HCT116 (cell line): ENCODE measurements around the gene GJC3. TPM values are rescaled to one million over a fixed set of nuclear protein-coding genes. Genes with fewer than 3 reads are reported as not detected.

ENCODE experiments used
- ATAC-seq: fragments of 200-7000 bp; cut with Tn5 transposase; 2 replicates; pipeline ENCODE4 v1.9.1; 2020; ENCODE audit warnings: mild to moderate bottlenecking, moderate library complexity
- BruUV-seq: library from RNA; stranded (reverse); fragments of 400-500 nt; replicated peaks from 2 replicates; lab custom pipeline; 2021; lab: Mats Ljungman, UMichigan
- CTCF ChIA-PET: fragments of 300-600 bp; sonication (Branson Sonifier 250); formaldehyde crosslinking; loops from one replicate; lab custom pipeline; 2021; ENCODE audit warnings: antibody characterized with exemption; lab: Charles Lee
- POLR2A ChIA-PET: fragments of 300-600, 350-600 bp; sonication (Branson Sonifier 250); formaldehyde crosslinking; loops from one replicate; lab custom pipeline; 2021; ENCODE audit warnings: antibody characterized with exemption; lab: Charles Lee
- RAD21 ChIA-PET, 2 experiments: fragments of 300-600 bp; sonication (Branson Sonifier 250); formaldehyde crosslinking; loops; one replicate each; lab custom pipeline; 2023; ENCODE audit warnings: low total read pairs in 2 of 2; ENCODE audit not compliant: uncharacterized antibody in 2 of 2, unreplicated experiment in 2 of 2, low non-redundant PET in 1 of 2; lab: Charles Lee
- DNase-seq: peaks from one replicate; pipeline ENCODE4 v3.0.0-alpha.2; 2010; ENCODE audit warnings: low read depth, low spot score
- H2AFZ ChIP-seq: fragments of 200-600 bp; shearing (Covaris generic), sonication (generic); 2 replicates; pipeline ENCODE4 v1.6.1; 2017; ENCODE audit warnings: low read depth, mixed run types, mixed read lengths, antibody characterized with exemption, low read length; ENCODE audit not compliant: poor library complexity, severe bottlenecking
- H3K27ac ChIP-seq: 2 replicates; pipeline ENCODE4 v1.5.1; 2012; ENCODE audit warnings: low read depth, low read length
- H3K27me3 ChIP-seq: fragments of 200-600 bp; sonication (generic); 2 replicates; pipeline ENCODE4 v1.6.1; 2016; ENCODE audit warnings: mixed run types, low read length, mixed read lengths; ENCODE audit not compliant: insufficient read depth
- H3K36me3 ChIP-seq, 2 experiments: fragments of 200-500 bp in 1 of 2; fragments of 200-600 bp in 1 of 2; sonication (Bioruptor generic) in 1 of 2; sonication (generic) in 1 of 2; 2 replicates each; pipeline versions ENCODE4 v1.5.1 to v1.6.1; 2014 to 2016; ENCODE audit warnings: low read length in 2 of 2, inconsistent platforms in 1 of 2, mixed read lengths in 1 of 2, mixed run types in 1 of 2; ENCODE audit not compliant: insufficient read depth in 2 of 2, control insufficient read depth in 1 of 2
- H3K4me1 ChIP-seq, 2 experiments: fragments of 200-600 bp in 1 of 2; sonication (generic) in 1 of 2; 2 replicates each; pipeline versions ENCODE4 v1.5.1 to v1.6.1; 2012 to 2017; ENCODE audit warnings: low read length in 2 of 2, inconsistent platforms in 1 of 2, mild to moderate bottlenecking in 1 of 2, mixed read lengths in 1 of 2, mixed run types in 1 of 2, moderate library complexity in 1 of 2; ENCODE audit not compliant: insufficient read depth in 2 of 2, control insufficient read depth in 1 of 2
- H3K4me2 ChIP-seq: fragments of 200-600 bp; sonication (generic); 2 replicates; pipeline ENCODE4 v1.6.1; 2017; ENCODE audit warnings: mixed run types, low read length, mixed read lengths
- H3K4me3 ChIP-seq, 2 experiments: fragments of 200-600 bp in 1 of 2; sonication (generic) in 1 of 2; replicated peaks in 1 of 2; 2 replicates each; pipeline ENCODE4 v1.5.1; 2011 to 2016; ENCODE audit warnings: low read length in 2 of 2, control low read depth in 1 of 2, low read depth in 1 of 2, mild to moderate bottlenecking in 1 of 2, mixed read lengths in 1 of 2, mixed run types in 1 of 2
- H3K79me2 ChIP-seq: fragments of 200-600 bp; sonication (generic); 2 replicates; pipeline ENCODE4 v1.6.1; 2017; ENCODE audit warnings: mild to moderate bottlenecking, mixed run types, low read length, moderate library complexity, mixed read lengths; ENCODE audit not compliant: insufficient read depth
- H3K9ac ChIP-seq: fragments of 200-600 bp; sonication (generic); 2 replicates; pipeline ENCODE4 v1.6.1; 2016; ENCODE audit warnings: low read length, mixed read lengths
- H3K9me2 ChIP-seq: fragments of 200-600 bp; sonication (generic), shearing (Covaris generic); 2 replicates; pipeline ENCODE4 v1.6.1; 2017; ENCODE audit warnings: mixed run types, mild to moderate bottlenecking, moderate library complexity; ENCODE audit not compliant: insufficient read depth
- H3K9me3 ChIP-seq, 2 experiments: fragments of 200-500 bp in 1 of 2; fragments of 200-600 bp in 1 of 2; sonication (Bioruptor generic) in 1 of 2; sonication (generic) in 1 of 2; 2 replicates each; pipeline ENCODE4 v1.6.1; 2014 to 2017; ENCODE audit warnings: low read length in 2 of 2, mixed read lengths in 2 of 2, inconsistent platforms in 1 of 2, low read depth in 1 of 2, mild to moderate bottlenecking in 1 of 2, mixed run types in 1 of 2, moderate library complexity in 1 of 2; ENCODE audit not compliant: control insufficient read depth in 1 of 2, insufficient read depth in 1 of 2
- H4K20me1 ChIP-seq: fragments of 200-600 bp; sonication (generic), shearing (Covaris generic); 2 replicates; pipeline ENCODE4 v1.6.1; 2017; ENCODE audit warnings: mixed run types, mild to moderate bottlenecking, moderate library complexity; ENCODE audit not compliant: insufficient read depth
- ATF3 ChIP-seq: IDR thresholded peaks from 2 replicates; pipeline ENCODE4 v1.6.1; 2012
- CBX3 ChIP-seq: IDR thresholded peaks from 2 replicates; pipeline ENCODE4 v1.6.1; 2012; ENCODE audit warnings: low read depth
- CEBPB ChIP-seq: IDR thresholded peaks from 2 replicates; pipeline ENCODE4 v1.6.1; 2012; ENCODE audit warnings: low read depth
- CTCF ChIP-seq, 3 experiments: fragments of 200-600 bp in 1 of 3; sonication (generic) in 1 of 3; IDR thresholded peaks in 2 of 3; conservative IDR thresholded peaks in 1 of 3; 2 replicates each; pipeline ENCODE4 v1.5.1; 2012 to 2017; ENCODE audit warnings: low read depth in 2 of 3, low read length in 2 of 3, antibody characterized with exemption in 1 of 3, borderline replicate concordance in 1 of 3, control low read depth in 1 of 3, mild to moderate bottlenecking in 1 of 3, mixed read lengths in 1 of 3, mixed run types in 1 of 3, moderate library complexity in 1 of 3; ENCODE audit not compliant: insufficient read depth in 1 of 3
- EGR1 ChIP-seq: IDR thresholded peaks from 2 replicates; pipeline ENCODE4 v1.6.1; 2012; ENCODE audit warnings: low read depth
- ELF1 ChIP-seq: IDR thresholded peaks from 2 replicates; pipeline ENCODE4 v1.6.1; 2012; ENCODE audit warnings: low read depth, borderline replicate concordance
- EZH2 ChIP-seq: fragments of 200-600 bp; sonication (generic); IDR thresholded peaks from 2 replicates; pipeline ENCODE4 v1.6.1; 2017; ENCODE audit warnings: antibody characterized with exemption, mixed run types
- FOSL1 ChIP-seq: IDR thresholded peaks from 2 replicates; pipeline ENCODE4 v1.6.1; 2012; ENCODE audit warnings: low read depth
- JUND ChIP-seq: IDR thresholded peaks from 2 replicates; pipeline ENCODE4 v1.6.1; 2012
- MAX ChIP-seq: IDR thresholded peaks from 2 replicates; pipeline ENCODE4 v1.6.1; 2012
- POLR2AphosphoS5 ChIP-seq: IDR thresholded peaks from 2 replicates; pipeline ENCODE4 v1.6.1; 2011; ENCODE audit warnings: mild to moderate bottlenecking, low read depth, low read length, moderate library complexity
- RAD21 ChIP-seq: IDR thresholded peaks from 2 replicates; pipeline ENCODE4 v1.6.1; 2012; ENCODE audit warnings: low read depth, mild to moderate bottlenecking
- SP1 ChIP-seq: IDR thresholded peaks from 2 replicates; pipeline ENCODE4 v1.6.1; 2012; ENCODE audit warnings: low read depth
- SRF ChIP-seq: IDR thresholded peaks from 2 replicates; pipeline ENCODE4 v1.6.1; 2012; ENCODE audit warnings: low read depth
- TCF7L2 ChIP-seq: IDR thresholded peaks from 2 replicates; pipeline ENCODE4 v1.7.0; 2011; ENCODE audit warnings: borderline replicate concordance, inconsistent platforms; ENCODE audit not compliant: insufficient read depth, insufficient read length; ENCODE audit errors: extremely low read depth
- YY1 ChIP-seq: IDR thresholded peaks from 2 replicates; pipeline ENCODE4 v1.6.1; 2011; ENCODE audit warnings: low read length, low read depth, moderate library complexity, mild to moderate bottlenecking; ENCODE audit not compliant: insufficient replicate concordance; ENCODE audit errors: extremely low read depth
- ZBTB33 ChIP-seq: IDR thresholded peaks from 2 replicates; pipeline ENCODE4 v1.6.1; 2011; ENCODE audit warnings: mild to moderate bottlenecking, low read length, moderate library complexity; ENCODE audit not compliant: insufficient replicate concordance; ENCODE audit errors: extremely low read depth
- ZFX ChIP-seq: fragments of 450-650 bp; IDR thresholded peaks from 2 replicates; pipeline ENCODE4 v1.6.1; 2017
- intact Hi-C: fragments of 100-400 bp; cut with micrococcal nuclease; formaldehyde crosslinking; loops from 2 replicates; pipeline ENCODE4 v1.10.0; 2022
- total RNA-seq: library from RNA; stranded (reverse); gene quantifications from one replicate; pipeline ENCODE4 v1.2.1, GENCODE V29; 2021; ENCODE audit not compliant: unreplicated experiment

The GJC3 gene
- total RNA-seq, 1 experiment from 2014 or later = 0.76 TPM

- TF ChIP-seq ELF1 (peak; percentile 80), RAD21 (0 out of 2 replicates have a peak, but pooled peaks have one; percentile 15)
These were observed 10.2 kb downstream of the GJC3 start, which contains the start of gene TRIM4 (continued) for GRCh38 chr7:99918959-99919813.

GRCh38 chr7:99910976-99911375 is 18.4 kb downstream of the GJC3 start:
- H3K9me3 ChIP-seq = no peaks in the 10 kb centered on the region
- intact Hi-C loops = loop anchor here (10.0 kb wide), 1 partner anchor 386 kb away; no protein-coding TSS in a partner anchor
- no peak overlapping the region for H3K27ac ChIP-seq
- no peak overlapping the region for H2AFZ ChIP-seq
- ChIA-PET POLR2A (no interaction called here), RAD21 (no interaction called here), CTCF (no interaction called here)
- H3K4me2 ChIP-seq = no peak overlapping the region
- no peaks in the 10 kb centered on the region for H3K4me1 ChIP-seq
- no peaks in the 10 kb centered on the region for H3K27me3 ChIP-seq
- H3K9me2 ChIP-seq = no peaks in the 10 kb centered on the region
- no TSS peak for BruUV-seq
- no peaks in the 10 kb centered on the region; the same call in 1 of the 2 replicates for H4K20me1 ChIP-seq
- H3K9ac ChIP-seq = no peak overlapping the region
- ATAC-seq (no peak), DNase-seq (no peak)
- H3K36me3 ChIP-seq = peaks cover 18 to 21% of the 10 kb centered on the region in 2 experiments; a peak in 3 of 4 replicates
- peaks cover 55% of the 10 kb centered on the region for H3K79me2 ChIP-seq
- no peak overlapping the region for H3K4me3 ChIP-seq
- no peak for TF ChIP-seq ATF3
- no peak for TF ChIP-seq ZFX
- TF ChIP-seq ZBTB33 = no peak
- no peak for TF ChIP-seq JUND
- TF ChIP-seq SP1 = no peak
- no peak for TF ChIP-seq TCF7L2
- TF ChIP-seq YY1 = no peak
- TF ChIP-seq RAD21 = no peak
- TF ChIP-seq CTCF (IDR thresholded peaks at IDR 0.05 in 2 of 3, conservative IDR thresholded peaks at IDR 0.05 in 1 of 3; ENCODE audit: borderline replicate concordance in 1 of 3, insufficient read depth in 1 of 3, low read depth in 2 of 3, low read length in 2 of 3) = no peak
- TF ChIP-seq EZH2 = no peak
- no peak for TF ChIP-seq CBX3
- TF ChIP-seq CEBPB = no peak
- no peak for TF ChIP-seq SRF
- TF ChIP-seq POLR2AphosphoS5 = no peak
- no peak for TF ChIP-seq FOSL1
- TF ChIP-seq ELF1 = no peak
- TF ChIP-seq MAX = no peak
- TF ChIP-seq EGR1 = no peak
